ENCODE data around the gene NDRG2.

The NDRG2 gene

GRCh38 chr14:21063479-21063878 is 38.6 kb upstream of the NDRG2 start:
- POLR2A ChIA-PET (ENCODE audit: low non-redundant PET) = no interaction called here
- CTCF ChIA-PET = no interaction called here
- H3K27ac ChIP-seq = no peak overlapping the region
- TF ChIP-seq CTCF (conservative IDR thresholded peaks at IDR 0.05; ENCODE audit: low read depth) = no peak
- no peak for DNase-seq (ENCODE audit: low spot score)

- no peak for DNase-seq (ENCODE audit: low spot score)
- CTCF ChIA-PET = interaction anchor here (0.6 to 1.0 kb wide), 2 partner anchors 10 to 35 kb away, joined by 3 read pairs; no protein-coding TSS in a partner anchor
- POLR2A ChIA-PET (ENCODE audit: low non-redundant PET) = no interaction called here
- H3K27ac ChIP-seq = no peak overlapping the region
- no peak for TF ChIP-seq CTCF (conservative IDR thresholded peaks at IDR 0.05; ENCODE audit: low read depth)
Measured at GRCh38 chr14:21061347-21061668, 36.4 kb upstream of the NDRG2 start.

GRCh38 chr14:21060614-21061346 is 35.9 kb upstream of the NDRG2 start:
- TF ChIP-seq CTCF (conservative IDR thresholded peaks at IDR 0.05; ENCODE audit: low read depth) = no peak
- no peak overlapping the region for H3K27ac ChIP-seq
- POLR2A ChIA-PET (ENCODE audit: low non-redundant PET) = no interaction called here
- CTCF ChIA-PET = interaction anchor here (0.7 to 1.0 kb wide), 2 partner anchors 10 to 320 kb away, joined by 3 read pairs; no protein-coding TSS in a partner anchor
- no peak for DNase-seq (ENCODE audit: low spot score)

GRCh38 chr14:21059842-21060613 is 35.2 kb upstream of the NDRG2 start:
- POLR2A ChIA-PET (ENCODE audit: low non-redundant PET) = no interaction called here
- no peak for TF ChIP-seq CTCF (conservative IDR thresholded peaks at IDR 0.05; ENCODE audit: low read depth)
- CTCF ChIA-PET = no interaction called here
- no peak overlapping the region for H3K27ac ChIP-seq
- DNase-seq (ENCODE audit: low spot score) = no peak

GRCh38 chr14:21058903-21059302 is 34.0 kb upstream of the NDRG2 start:
- POLR2A ChIA-PET (ENCODE audit: low non-redundant PET) = no interaction called here
- CTCF ChIA-PET = interaction anchor here (1.9 kb wide), 1 partner anchor 44 kb away, joined by 5 read pairs; no protein-coding TSS in a partner anchor
- no peak overlapping the region for H3K27ac ChIP-seq
- DNase-seq (ENCODE audit: low spot score) = no peak
- no peak for TF ChIP-seq CTCF (conservative IDR thresholded peaks at IDR 0.05; ENCODE audit: low read depth)

- no peak for DNase-seq (ENCODE audit: low spot score)
- CTCF ChIA-PET = interaction anchor here (0.7 to 1.9 kb wide), 2 partner anchors 40 to 43 kb away, joined by 5 to 6 read pairs; no protein-coding TSS in a partner anchor
- H3K27ac ChIP-seq = no peak within 1 kb of the TSS
- TF ChIP-seq CTCF (conservative IDR thresholded peaks at IDR 0.05; ENCODE audit: low read depth) = no peak
- POLR2A ChIA-PET (ENCODE audit: low non-redundant PET) = no interaction called here
Measured at GRCh38 chr14:21057803-21058675, 33.2 kb upstream of the NDRG2 start, which contains the start of gene RNASE8. RNASE8 (plus strand) TSS chr14:21057822; CDS start chr14:21057893, 71 bp downstream.

Measured in RWPE1 (cell line).